GM23248 (cell line): ENCODE measurements around the gene APOBEC3H. TPM values are rescaled to one million over a fixed set of nuclear protein-coding genes. Genes with fewer than 3 reads are reported as not detected.
"Not testable (repeated sequence)": the region's sequence is repeated elsewhere in the genome, so short reads cannot be mapped to it uniquely, and the experiment has no call there.

ENCODE experiments used
- DNase-seq: peaks from one replicate; pipeline ENCODE4 v3.0.0-alpha.2; 2015
- H2AFZ ChIP-seq: fragments of 200-600 bp; sonication (generic); 2 replicates; pipeline ENCODE4 v1.6.1; 2016; ENCODE audit warnings: antibody characterized with exemption
- H3F3A ChIP-seq: fragments of 200-600 bp; sonication (generic); 2 replicates; pipeline ENCODE4 v1.6.1; 2016; ENCODE audit warnings: mild to moderate bottlenecking, antibody characterized with exemption, mixed run types; ENCODE audit not compliant: insufficient read depth
- H3K27ac ChIP-seq: fragments of 200-600 bp; sonication (generic); 2 replicates; pipeline ENCODE4 v1.5.1; 2016; ENCODE audit warnings: mild to moderate bottlenecking
- H3K27me3 ChIP-seq: fragments of 200-600 bp; sonication (generic); replicated peaks from 2 replicates; pipeline ENCODE4 v1.6.1; 2016; ENCODE audit warnings: mild to moderate bottlenecking; ENCODE audit not compliant: insufficient read depth
- H3K36me3 ChIP-seq: fragments of 200-600 bp; sonication (generic); 2 replicates; pipeline ENCODE4 v1.6.1; 2016; ENCODE audit warnings: low read depth, mild to moderate bottlenecking
- H3K4me1 ChIP-seq: fragments of 200-600 bp; sonication (generic); 2 replicates; pipeline ENCODE4 v1.6.1; 2016; ENCODE audit warnings: mild to moderate bottlenecking; ENCODE audit not compliant: insufficient read depth
- H3K4me2 ChIP-seq: fragments of 200-600 bp; sonication (generic); one replicate; pipeline ENCODE4 v1.6.1; 2016; ENCODE audit warnings: mild to moderate bottlenecking; ENCODE audit not compliant: unreplicated experiment
- H3K4me3 ChIP-seq: fragments of 200-600 bp; sonication (generic); 2 replicates; pipeline ENCODE4 v1.5.1; 2016; ENCODE audit warnings: mild to moderate bottlenecking
- H3K79me2 ChIP-seq: fragments of 200-600 bp; sonication (generic); 2 replicates; pipeline ENCODE4 v1.6.1; 2016; ENCODE audit warnings: mild to moderate bottlenecking; ENCODE audit not compliant: insufficient read depth
- H3K9ac ChIP-seq: fragments of 200-600 bp; sonication (generic); 2 replicates; pipeline ENCODE4 v1.6.1; 2016; ENCODE audit warnings: mild to moderate bottlenecking
- H3K9me2 ChIP-seq: fragments of 200-600 bp; sonication (generic); 2 replicates; pipeline ENCODE4 v1.6.1; 2016; ENCODE audit warnings: mixed run types, mild to moderate bottlenecking, moderate library complexity; ENCODE audit not compliant: insufficient read depth
- H3K9me3 ChIP-seq: fragments of 200-600 bp; sonication (generic); one replicate; pipeline ENCODE4 v1.6.1; 2017; ENCODE audit warnings: low read depth
- H4K20me1 ChIP-seq: fragments of 200-600 bp; sonication (generic); 2 replicates; pipeline ENCODE4 v1.6.0; 2016; ENCODE audit not compliant: insufficient read depth
- EZH2 ChIP-seq: fragments of 200-600 bp; sonication (generic); IDR thresholded peaks from 2 replicates; pipeline ENCODE4 v1.6.1; 2018; ENCODE audit warnings: antibody characterized with exemption, mild to moderate bottlenecking; ENCODE audit not compliant: insufficient read depth, poor library complexity, severe bottlenecking
- EZH2phosphoT487 ChIP-seq: fragments of 200-600 bp; sonication (generic); IDR thresholded peaks from 2 replicates; pipeline ENCODE4 v1.6.1; 2018; ENCODE audit warnings: antibody characterized with exemption, moderate library complexity, mild to moderate bottlenecking, low read depth; ENCODE audit not compliant: insufficient read depth
- WGBS, 2 experiments: methylation state at CpG; one replicate each; pipeline ENCODE4 v1.1.6; 2015 to 2017; ENCODE audit warnings: low lambda C conversion rate in 2 of 2, low coverage in 1 of 2; ENCODE audit errors: missing lambda C conversion rate in 2 of 2; 5-methylcytosine and 5-hydroxymethylcytosine counted together
- in situ Hi-C: fragments of 300-500 bp; cut with MboI; formaldehyde crosslinking; loops from 2 replicates; pipeline ENCODE4 v1.15.0; 2020
- polyA plus RNA-seq: library from polyadenylated mRNA; unstranded; fragments of >200 nt; fragmentation: Nextera tagmentation; extraction: Ambion mirVana; gene quantifications from 2 replicates; pipeline ENCODE4 v1.2.1, GENCODE V29; 2016
- total RNA-seq: library from RNA; depleted of rRNA; stranded (reverse); fragments of >200 nt; shearing (Covaris generic); gene quantifications from 2 replicates; pipeline ENCODE4 v1.2.3, GENCODE V29; 2014

The APOBEC3H gene
- total and polyA plus RNA-seq, 2 experiments from 2014 or later = not detected

DNA sequence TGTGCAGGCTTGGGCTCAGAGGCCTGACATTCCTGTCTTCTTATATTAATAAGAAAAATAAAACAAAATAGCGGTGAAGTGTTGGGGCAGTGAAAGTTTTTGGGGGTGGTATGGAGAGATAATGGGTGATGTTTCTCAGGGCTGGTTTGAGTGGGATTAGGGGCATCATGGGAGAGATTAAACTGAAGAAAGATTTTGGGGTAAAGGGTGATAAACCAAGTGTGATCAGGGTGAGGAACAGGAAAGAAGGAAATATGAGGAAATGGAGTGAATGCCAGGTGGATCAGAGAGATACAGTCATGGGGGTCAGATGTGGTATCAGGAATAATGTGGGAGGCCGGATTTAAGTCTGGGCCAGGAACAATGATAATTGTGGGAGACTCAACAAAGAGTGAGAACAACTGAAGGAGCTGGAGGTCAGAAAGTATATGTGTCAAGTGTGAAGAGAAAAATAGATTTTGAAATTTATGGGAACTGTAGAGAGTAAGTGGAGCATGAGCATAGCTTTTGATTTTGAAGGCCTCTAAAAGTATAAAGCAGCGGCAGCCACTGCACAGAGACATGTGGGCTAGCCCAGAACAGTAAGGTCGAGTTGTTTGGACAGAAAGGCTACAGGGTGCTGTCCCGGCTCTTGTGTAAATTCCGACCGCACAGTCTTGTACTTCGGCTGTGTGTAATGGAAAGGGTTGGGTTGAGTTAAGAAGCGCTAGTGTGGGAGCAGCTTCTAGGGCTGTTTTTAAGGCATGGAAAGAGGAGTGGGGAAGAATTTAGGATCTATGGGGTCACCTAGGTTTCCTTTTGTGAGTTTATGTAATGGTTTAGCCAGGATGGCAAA, 30.4 kb upstream of the APOBEC3H start:
- H3K9me3 ChIP-seq, H3K36me3 ChIP-seq, H3K9ac ChIP-seq, H3K79me2 ChIP-seq, H3F3A ChIP-seq, DNase-seq, in situ Hi-C loops, H3K9me2 ChIP-seq, H3K27ac ChIP-seq, H3K4me3 ChIP-seq, H3K4me1 ChIP-seq, H4K20me1 ChIP-seq, H2AFZ ChIP-seq, H3K4me2 ChIP-seq: not testable (repeated sequence)
- H3K27me3 ChIP-seq = 0 out of 2 replicates have a peak, but pooled peaks cover 10% of the 10 kb centered on the region
- 77 to 80% methylated on average over 9 of the region's 9 CpGs for WGBS, 2 experiments

DNA sequence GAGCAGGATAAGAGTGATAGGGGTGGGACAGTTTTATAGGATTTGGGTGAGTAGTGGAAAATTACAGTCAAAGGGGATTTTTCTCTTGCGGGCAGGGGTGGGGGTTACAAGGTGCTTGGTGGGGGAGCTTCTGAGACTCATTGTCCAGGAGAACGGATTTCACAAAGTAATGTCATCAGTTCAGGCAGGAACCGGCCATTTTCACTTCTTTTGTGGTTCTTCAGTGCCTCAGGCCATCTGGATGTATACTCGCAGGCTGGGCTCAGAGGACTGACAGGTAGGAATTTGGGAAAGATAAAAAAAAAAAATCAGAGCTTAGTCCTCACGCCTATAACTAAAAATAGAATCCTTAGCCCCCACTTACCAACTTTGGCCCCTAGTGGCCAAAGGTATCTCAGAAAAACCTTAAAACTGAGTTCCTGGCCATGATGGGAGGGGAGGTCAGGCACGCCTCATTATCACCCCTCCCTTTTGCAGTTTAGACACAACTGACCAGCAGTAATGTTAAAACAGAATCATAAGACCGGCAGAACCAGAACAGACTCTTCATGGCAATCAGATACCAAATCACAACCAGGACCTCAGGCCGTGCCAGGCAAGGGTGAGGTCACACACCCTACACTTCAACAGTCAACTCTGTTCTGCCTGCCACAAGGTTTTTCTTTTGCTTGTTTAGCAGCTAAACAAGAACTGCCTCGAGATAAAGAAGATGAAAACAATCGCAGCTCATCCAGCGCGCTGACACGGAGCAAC, 28.8 kb upstream of the APOBEC3H start:
- no peak overlapping the region for H3K4me3 ChIP-seq
- H3K9ac ChIP-seq = no peak overlapping the region
- H3K27me3 ChIP-seq = 0 out of 2 replicates have a peak, but pooled peaks cover 10% of the 10 kb centered on the region
- in situ Hi-C loops = no loop called here
- no peaks in the 10 kb centered on the region for H3F3A ChIP-seq
- H3K4me1 ChIP-seq = peaks cover 7% of the 10 kb centered on the region; the same call in 1 of the 2 replicates
- TF ChIP-seq EZH2 = no peak
- no peak overlapping the region for H3K4me2 ChIP-seq
- H4K20me1 ChIP-seq = no peaks in the 10 kb centered on the region
- DNase-seq = no peak
- no peak overlapping the region for H2AFZ ChIP-seq
- no peaks in the 10 kb centered on the region for H3K79me2 ChIP-seq
- no peaks in the 10 kb centered on the region for H3K36me3 ChIP-seq
- H3K9me2 ChIP-seq = no peaks in the 10 kb centered on the region
- no peaks in the 10 kb centered on the region for H3K9me3 ChIP-seq
- H3K27ac ChIP-seq = no peak overlapping the region
- 66 to 71% methylated on average over 13 of the region's 13 CpGs for WGBS, 2 experiments

DNA sequence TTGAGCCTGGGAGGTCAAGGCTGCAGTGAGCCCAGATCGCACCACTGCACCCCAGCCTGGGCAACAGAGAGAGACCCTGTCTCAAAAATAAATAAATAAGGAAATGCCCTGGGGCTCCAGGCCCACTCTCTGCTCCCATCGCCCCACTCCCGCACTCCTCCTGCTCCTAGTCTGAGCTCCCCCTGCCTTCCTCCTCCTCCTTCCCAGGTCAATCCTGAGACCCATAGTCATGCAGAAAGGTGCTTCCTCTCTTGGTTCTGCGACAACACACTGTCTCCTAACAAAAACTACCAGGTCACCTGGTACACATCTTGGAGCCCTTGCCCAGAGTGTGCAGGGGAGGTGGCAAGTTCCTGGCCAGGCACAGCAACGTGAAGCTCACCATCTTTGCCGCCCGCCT, 26.9 kb upstream of the APOBEC3H start:
- TF ChIP-seq EZH2 (no peak), EZH2phosphoT487 (no peak)
- H3K9me2 ChIP-seq = no peaks in the 10 kb centered on the region
- no peaks in the 10 kb centered on the region for H4K20me1 ChIP-seq
- H3K36me3 ChIP-seq = no peaks in the 10 kb centered on the region
- in situ Hi-C loops = no loop called here
- H3K27me3 ChIP-seq = 0 out of 2 replicates have a peak, but pooled peaks cover 10% of the 10 kb centered on the region
- H2AFZ ChIP-seq = no peak overlapping the region
- no peaks in the 10 kb centered on the region for H3F3A ChIP-seq
- WGBS, 2 experiments = 80 to 86% methylated on average over 7 of the region's 7 CpGs
- no peaks in the 10 kb centered on the region for H3K79me2 ChIP-seq
- H3K9me3 ChIP-seq = no peaks in the 10 kb centered on the region
- no peak overlapping the region for H3K27ac ChIP-seq
- no peak overlapping the region for H3K9ac ChIP-seq
- DNase-seq = no peak
- no peak overlapping the region for H3K4me2 ChIP-seq
- H3K4me1 ChIP-seq = peaks cover 7% of the 10 kb centered on the region; the same call in 1 of the 2 replicates
- no peak overlapping the region for H3K4me3 ChIP-seq

DNA sequence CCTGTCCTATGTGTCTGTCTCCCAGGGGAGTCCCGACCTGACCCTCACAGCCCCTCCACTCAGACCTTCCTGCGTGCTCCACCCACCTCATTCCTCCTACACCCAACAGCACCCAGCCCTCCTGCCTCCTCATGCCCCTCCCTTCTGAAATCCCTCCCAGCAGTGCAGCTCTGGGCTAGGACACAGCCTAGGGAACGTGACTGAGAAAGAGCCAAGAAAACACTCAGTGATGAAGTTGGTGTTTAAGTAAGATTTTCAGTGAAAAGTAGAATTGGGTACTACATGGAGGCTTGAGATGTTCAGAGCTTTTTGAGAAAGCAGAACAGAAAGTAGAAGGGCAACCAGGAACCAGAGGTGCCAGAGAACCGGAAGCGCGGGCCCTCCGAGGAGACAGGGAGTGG, 24.5 kb upstream of the APOBEC3H start:
- H3K9me3 ChIP-seq, H3K27ac ChIP-seq, H2AFZ ChIP-seq, H3K79me2 ChIP-seq, H3K9ac ChIP-seq, H3K4me2 ChIP-seq, DNase-seq, H3K4me1 ChIP-seq, H3K4me3 ChIP-seq, H4K20me1 ChIP-seq, H3K36me3 ChIP-seq, H3K9me2 ChIP-seq, in situ Hi-C loops, H3F3A ChIP-seq: not testable (repeated sequence)
- H3K27me3 ChIP-seq = 0 out of 2 replicates have a peak, but pooled peaks cover 10% of the 10 kb centered on the region
- WGBS, 2 experiments = 60 to 64% methylated on average over 6 to 7 of the region's 7 CpGs
